ENCODE results near the gene KLHL14.
"Not testable (repeated sequence)": the region's sequence is repeated elsewhere in the genome, so short reads cannot be mapped to it uniquely, and the experiment has no call there.

The KLHL14 gene

DNA sequence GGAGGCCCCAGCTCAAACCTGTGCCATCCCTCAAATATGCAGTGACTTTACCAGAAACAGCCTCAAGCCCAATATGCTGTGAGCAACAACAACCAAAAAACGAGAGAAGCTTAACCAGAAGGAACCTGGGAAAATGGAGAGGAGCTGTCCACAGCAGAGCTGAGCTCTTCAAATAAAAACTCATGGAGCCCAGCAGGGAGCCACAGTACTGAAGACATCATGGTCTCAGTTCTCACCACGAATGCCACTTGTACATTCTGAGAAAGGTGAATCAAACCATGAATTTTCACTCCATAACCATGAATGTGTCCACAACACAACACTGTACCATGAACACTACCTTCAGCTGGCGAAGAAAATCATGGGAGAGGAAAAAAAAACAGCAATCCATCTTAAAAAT, 50.5 kb downstream of the KLHL14 start:
- no peak for DNase-seq (ENCODE audit: low read depth, low spot score)

DNA sequence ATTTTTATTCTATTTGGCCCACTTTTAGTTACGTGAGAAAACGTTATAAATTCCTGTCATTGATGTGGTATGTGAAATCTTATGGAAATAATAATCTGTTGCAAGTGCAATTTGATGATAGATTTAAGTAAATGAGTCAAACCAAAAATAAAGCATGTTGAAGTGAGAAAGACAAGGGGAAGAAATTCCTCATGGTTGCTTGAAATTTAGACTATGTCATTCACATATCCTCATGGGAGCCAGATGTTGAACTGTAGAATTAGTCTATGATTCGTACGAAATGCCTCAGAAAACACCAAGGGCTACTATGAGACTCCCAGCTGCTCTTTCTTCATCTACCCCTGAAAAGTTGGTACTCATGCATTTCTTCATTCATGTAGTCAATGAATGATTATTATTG, 55.7 kb downstream of the KLHL14 start:
- DNase-seq (ENCODE audit: low read depth, low spot score), result no peak

DNA sequence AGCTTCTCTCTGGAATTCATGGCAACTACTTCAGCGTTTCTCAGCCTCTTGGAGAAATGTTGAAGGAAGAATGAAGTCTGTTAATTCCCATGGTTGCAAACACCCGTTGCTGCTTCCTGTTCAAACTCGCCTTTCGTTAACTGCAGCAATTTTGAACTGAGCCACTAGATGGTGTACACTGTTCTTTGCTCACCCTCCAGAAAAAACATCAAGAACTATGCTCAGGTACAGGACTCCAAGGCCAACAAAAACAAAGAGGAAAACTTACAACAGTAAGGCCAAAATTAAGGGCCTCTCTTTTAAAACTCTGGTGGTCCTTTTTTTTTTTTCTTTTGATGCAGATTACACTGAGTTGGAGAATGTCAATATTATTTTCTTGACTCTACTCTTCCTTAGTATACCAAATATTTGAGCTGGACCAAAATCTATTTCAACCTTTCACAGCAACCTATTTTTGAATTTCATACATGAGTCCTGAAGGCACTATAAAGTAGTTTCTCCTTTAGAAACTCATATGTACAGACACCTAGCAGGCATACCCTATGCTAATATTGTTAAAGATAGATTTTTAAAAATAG, 58.2 kb downstream of the KLHL14 start:
- peak; percentile 60 for DNase-seq (ENCODE audit: low read depth, low spot score)

DNA sequence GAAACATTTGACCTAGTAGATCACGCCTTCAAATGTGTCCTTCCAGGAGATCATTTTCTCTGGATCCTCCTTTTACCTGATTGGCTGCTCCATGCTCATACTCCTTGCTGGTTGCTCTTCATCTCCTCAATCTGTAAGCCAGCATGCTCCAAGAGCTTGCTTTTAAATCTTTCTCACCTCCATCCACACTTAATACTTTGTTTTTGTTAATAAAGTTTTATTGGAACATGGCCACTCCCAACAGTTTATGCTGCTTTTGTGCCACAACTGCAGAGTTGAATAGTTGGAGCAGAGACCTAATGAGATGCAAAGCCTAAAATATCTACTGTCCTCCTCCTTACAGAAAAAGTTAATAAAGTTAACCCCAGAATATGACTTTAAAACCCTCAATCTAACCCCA, 60.0 kb downstream of the KLHL14 start:
- no peak for DNase-seq (ENCODE audit: low read depth, low spot score)

DNA sequence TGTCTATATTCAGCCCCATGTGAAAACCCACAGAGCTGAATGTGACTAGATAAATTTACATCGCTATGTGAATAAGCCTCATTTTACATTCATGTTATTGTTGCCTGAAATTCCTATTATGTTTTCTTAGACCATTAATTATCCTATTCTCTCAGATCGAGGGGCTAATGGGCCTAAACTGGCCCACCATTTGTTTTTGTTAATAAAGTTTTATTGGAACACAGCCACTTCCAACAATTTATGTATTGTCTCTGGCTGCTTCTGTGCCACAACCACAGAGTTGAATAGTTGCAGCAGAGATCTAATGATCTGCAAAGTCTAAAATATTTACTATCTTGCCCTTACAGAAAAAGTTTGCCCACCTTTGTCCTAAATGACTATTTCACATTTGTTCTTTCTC, 61.0 kb downstream of the KLHL14 start:
- no peak for DNase-seq (ENCODE audit: low read depth, low spot score)

DNA sequence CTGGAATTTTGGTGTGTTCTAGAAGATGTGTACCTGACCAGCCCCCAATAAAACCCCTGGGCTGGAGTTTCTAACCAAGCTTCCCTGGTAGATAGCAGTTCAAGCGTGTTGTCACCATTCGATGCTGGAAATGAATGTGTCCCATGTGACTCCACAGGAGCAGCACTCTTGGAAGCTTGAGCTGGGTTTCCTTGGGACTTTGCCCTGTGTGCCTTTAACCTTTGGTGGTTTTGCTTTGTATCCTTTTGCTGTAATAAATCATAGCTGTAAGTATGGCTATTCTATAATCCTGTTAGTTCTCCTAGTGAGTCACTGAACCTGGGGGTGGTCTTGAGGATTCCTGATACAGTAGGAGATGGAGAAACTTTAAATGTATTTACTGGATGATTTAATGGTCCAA, 65.2 kb downstream of the KLHL14 start:
- DNase-seq (ENCODE audit: low read depth, low spot score), result no peak

DNA sequence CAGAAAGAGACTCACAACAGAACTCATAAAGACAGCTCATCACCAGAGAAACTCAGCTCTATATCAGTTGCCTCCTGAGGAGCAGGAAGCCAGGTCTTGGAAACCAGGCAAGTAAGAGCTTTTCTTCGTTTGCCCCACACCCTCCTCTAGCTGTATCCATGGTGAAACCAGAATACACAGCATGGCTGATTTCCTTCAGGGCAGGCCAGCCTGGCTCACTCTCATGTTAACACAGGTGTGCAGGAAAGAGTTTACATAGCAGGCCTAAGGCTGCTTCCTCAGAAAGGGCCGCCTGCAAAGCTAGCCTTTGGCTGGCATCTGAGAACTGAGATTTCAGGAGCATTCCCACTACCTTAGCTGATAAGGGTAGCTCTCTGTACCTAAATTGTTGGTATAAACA, 65.7 kb downstream of the KLHL14 start:
- no peak for DNase-seq (ENCODE audit: low read depth, low spot score)

DNA sequence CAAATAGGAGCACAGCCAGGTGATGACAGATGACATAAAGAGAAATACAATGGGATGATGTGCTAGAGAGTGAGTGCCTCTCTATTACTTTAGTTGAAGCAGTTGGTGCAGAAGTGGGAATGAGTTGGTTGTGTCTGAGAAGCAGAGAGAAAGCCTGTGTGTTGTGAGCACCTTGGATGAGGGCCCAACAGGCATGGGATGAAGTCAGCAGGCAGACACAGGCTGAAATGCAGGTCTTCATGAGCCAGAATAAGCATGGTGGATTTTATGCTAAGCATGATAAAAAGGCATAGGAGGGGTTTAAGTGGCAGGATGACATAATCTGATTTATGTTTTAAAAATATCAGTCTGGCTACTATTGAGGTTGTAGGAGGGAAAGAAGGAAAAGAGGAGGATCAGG, 71.5 kb downstream of the KLHL14 start:
- no peak for DNase-seq (ENCODE audit: low read depth, low spot score)

DNA sequence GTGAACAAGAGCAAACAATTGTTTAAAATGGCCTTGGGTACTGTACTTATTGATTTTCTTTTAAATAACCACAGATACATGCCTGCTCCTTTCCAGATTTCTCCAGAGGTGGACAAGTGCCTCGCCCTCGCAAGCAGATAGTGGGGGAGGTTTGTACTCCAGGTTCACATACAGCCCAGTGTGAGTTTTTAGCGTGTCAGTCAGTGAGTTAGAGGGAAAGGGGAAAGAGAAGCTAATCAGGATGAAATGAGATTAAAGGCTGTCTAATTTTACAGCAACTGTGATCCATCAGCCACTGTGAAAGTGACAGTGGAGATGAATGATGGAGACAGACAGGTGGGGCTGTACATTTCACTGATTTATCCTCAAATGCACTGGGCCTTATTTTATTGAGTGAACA, 74.7 kb downstream of the KLHL14 start:
- no peak for DNase-seq (ENCODE audit: low read depth, low spot score)

DNA sequence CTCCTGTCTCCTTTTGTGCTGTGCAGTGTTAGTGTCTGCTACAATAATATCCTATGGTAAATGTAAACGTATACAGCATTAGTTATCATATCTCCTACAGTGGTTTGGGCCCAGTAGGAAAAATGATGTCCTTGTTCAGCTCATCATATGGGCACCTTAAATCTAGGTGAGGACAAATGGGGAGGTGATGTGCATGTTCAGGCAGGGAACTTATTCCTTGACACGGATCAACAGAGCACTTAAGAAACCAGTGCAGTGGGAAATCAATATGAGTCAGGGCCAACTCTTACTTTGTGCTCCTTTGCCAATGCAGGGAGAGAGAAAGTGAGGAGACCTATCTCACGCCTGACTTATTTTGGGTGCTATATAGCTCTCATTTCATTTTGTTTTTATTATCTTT, 76.4 kb downstream of the KLHL14 start:
- no peak for DNase-seq (ENCODE audit: low read depth, low spot score)

DNA sequence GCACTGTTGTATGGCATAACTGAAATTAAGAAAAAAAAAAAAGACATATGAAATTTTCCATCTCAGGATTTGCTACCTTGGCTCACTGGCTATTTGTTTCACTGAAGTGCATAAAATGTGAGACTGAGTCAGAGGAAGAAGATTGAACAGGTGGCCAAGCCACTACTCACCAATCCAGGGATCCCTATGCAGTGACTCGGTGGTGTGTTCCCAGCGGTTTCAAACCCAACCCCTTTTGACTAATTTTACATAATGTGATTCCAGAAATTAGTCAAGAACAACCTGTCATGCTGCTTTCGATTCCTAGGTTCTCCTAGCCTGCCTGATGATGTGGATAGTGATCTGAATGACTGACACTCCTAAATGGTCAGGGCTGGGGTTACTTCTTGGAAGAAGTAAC, 77.3 kb downstream of the KLHL14 start:
- DNase-seq (ENCODE audit: low read depth, low spot score), result no peak

DNA sequence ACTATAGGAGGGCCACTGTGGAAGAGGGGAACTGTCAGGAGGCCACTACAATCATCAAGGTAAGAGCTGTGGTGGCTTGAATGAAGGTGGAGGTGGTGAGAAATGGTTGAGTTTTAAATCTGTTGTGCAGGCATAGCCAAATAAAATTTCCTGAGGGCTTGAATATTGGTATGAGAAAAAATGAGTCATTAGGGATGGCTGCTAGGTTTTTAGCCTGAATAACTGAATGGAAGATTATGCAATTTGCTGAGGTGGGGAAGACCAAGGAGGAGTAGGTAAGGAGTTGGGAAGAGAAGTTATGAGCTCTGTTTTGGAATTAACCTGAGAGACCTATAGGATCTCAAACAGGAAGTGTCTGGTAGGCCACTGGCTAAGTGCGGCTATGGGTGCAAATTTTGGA, 84.0 kb downstream of the KLHL14 start:
- DNase-seq (ENCODE audit: low read depth, low spot score), result no peak

DNA sequence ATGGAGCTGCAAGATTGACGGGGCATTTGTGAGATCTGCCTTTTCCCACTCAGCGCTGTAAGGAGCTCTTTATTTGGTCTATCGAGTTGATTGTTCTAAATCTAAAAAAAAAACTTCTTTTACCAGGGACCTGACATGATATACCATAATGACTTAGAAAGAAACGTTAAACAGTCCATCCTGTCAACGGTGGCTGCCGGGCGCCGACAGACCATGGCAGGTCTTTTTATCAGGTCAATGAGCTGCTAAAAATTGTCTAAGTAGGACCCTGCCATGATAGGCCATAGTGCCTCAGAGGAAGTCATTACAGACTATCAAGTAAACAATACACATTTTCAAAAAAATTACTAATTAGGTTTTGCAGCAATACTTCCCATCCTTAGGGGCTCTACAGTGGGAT, 87.9 kb downstream of the KLHL14 start:
- DNase-seq (ENCODE audit: low read depth, low spot score), result no peak

DNA sequence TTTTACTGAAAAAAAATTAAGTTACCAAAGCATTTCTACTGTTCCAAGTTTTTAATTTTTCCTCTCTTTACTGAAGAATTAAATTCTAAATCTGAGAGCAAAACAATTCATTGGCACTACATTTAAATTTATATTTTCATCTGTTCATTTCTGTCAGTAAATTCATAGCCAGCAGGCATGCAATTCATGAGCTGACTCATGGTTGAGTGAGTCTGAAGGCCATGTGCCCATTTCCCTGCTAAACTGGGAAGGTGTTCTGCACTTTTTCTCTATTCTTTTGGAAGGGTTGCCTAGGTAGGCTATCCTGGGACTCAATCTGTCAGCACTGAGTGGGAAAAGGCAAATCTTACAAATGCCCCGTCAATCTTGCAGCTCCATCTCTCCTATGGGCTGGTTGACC, 88.7 kb downstream of the KLHL14 start:
- DNase-seq (ENCODE audit: low read depth, low spot score), result no peak

DNA sequence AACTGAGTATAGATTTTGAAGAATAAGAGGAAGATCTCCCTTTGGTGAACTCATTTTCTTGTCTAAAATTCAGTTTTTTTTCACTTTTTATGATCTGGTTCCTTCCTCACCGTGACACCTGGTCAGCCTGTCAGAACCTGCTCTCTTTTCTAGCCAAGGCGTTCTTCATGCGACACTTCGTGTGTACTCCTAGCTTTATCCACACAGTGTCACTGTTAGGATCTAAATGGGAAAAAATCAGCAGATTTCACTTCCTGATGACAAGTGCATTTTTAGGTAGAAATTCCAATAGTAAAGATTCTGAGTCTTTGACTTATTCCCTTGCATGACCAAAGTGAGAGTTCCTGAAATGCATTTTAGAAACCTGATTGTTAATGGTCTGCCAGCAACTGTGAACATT, 89.8 kb downstream of the KLHL14 start:
- DNase-seq (ENCODE audit: low read depth, low spot score), result no peak

DNA sequence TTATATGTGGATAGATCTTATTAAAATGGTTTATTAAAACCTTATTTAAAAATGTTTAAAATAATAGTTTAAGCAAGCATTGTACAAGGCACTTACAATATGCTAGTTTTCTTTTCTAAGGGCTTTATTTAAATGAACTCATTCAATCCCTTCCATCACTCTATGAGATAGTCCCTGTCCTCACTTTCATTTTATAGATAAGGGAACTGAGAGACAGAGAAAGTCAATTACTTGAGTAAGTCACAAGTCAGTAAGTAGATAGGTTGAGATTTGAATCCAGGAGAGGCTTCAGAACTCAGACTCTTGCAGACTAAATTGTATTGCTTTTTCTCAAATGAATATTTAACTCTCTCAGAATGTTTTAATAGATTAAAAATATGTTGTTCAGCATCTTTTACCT, 95.2 kb downstream of the KLHL14 start:
- DNase-seq (ENCODE audit: low read depth, low spot score), result no peak

DNA sequence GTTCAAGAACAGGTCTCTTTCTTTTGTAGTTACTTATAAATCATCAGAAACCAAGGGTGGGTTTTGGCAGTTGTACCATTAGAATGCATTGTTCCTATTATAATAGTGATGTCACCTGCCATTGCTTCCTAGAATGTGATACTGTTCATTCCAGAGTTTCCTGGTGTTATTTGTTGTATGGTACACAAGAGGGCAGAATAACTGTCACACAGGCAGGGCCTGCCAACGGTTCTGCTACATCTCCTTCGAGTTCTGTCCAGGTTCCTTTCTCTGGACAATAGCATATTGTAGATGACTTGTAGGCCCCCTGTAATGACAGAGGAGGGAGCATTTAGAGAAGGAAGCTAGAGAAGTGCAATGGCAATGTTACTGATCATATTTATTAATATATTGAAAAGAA, 98.3 kb downstream of the KLHL14 start:
- no peak for DNase-seq (ENCODE audit: low read depth, low spot score)

DNA sequence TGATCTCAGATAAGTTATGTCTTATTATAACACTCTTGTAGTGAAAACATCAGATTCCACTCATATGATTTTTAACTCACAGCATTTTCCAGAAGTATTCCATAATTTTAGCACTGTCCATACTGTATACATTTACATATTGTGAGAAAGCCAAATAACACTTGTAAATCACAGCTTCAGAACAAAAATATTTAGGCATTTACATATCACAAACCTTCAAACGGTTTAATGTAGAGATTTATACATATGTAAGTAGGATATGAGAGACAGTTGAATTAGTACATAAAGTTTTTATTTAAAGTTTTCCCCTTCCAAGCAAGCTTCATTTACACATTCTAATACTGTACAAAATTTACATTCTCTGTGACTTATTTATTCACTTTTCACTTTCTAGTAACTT, 100.4 kb downstream of the KLHL14 start:
- no peak for DNase-seq (ENCODE audit: low read depth, low spot score)

DNA sequence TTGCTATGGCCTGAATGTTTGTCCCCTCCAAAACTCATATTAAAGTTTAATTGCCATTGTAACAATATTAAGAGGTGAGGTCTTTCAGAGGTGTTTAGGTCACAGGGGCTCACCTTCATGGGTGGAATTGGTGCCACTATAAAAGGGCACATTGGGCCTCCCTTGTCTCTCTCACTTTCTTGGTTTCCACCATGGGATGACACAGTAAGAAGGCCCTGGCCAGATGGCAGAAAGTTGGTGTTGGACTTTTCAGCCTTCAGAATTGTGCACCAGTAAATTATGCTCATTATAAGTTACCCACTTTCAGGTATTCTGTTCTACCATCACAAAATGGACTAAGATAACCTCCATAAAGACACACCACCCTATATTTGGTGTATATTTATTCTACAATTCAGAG, 102.1 kb downstream of the KLHL14 start:
- DNase-seq (ENCODE audit: low read depth, low spot score), result no peak

DNA sequence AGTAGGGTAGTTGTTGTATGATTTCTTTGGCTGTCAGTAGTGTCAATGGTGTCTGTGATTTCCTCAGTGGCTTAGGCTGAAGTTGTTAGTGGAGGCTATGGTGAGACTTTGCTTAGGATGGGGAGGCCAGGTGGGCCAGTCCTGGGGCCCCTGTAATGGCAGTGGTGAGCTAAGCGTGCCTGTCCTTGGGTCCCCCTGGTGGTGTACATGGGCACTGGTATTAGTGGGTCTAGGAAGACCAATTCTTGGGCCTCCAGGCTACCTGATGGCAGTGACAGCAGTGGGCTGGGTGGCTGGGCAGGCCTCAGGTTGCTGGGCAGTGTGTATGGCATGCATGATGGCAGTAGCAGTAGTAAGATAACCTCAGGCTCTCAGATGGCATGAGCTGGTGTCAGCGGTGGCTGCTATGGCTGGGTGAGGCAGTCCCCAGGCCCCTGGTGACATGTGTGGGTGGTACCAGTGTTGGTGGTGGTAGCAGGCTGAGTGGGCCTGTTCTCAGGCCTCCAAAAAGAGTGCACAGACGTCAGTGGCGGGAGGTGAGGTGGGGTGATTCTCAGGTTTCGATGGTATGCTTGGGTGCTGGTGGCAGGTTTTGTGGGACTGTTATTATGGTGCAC, 103.2 kb downstream of the KLHL14 start:
- DNase-seq (ENCODE audit: low read depth, low spot score), result peak; percentile 12

DNA sequence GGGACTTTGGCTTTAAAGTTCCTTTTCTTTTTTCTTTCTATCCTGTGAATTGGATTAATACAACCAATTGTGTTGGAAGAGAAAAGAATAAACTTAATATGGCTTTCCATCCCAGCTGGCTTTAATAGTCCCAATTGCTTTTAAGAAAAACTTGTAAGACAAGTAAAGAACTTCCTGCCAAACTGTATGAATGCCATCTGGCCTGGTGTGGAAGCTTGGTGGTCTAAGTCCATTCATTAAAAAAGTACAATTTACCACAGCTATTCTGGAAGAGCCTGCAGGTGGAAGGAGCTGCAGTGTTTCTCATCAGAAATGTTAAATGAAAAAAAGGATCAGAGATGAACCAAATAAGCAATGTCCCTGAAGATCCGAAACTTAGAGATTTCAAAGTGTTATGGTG, 103.9 kb downstream of the KLHL14 start:
- no peak for DNase-seq (ENCODE audit: low read depth, low spot score)

DNA sequence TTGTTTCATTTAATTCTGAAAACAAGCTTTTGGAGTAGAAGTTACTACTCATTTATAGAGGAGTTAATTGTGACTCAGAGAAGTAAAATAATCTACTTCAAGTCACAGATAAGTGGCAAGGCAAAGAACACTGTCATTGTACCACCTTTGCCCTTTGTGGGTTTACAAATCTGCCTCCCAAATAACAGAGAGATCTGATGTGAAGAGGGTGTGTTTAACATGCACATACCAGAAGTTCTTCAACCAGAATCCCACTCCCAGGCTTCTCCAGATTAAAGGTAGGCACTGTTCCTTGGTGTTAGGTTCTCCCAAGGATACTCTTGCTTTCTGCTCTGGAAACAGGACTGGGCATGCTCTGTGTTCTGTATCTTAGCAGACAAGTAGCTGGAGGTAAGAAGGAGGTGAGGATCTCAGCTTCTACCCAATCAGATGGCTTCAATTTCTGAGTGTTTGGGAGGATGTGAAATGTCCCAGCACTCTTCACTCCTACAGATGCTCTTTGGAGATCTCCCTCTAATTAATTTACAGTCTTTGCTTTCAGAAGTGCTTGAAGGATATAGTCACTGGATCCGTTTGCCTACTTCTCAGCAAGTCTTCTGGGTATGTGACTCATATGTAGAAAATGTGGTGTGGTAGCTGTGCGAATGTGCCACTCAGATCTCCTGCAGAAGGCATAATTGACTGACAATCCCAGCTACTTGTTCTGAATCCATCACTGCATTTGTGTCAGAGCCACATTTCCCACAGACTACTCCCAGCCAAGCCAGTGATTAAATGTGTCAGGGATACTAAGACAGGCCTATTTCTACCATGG, 111.1 kb downstream of the KLHL14 start:
- no peak for DNase-seq (ENCODE audit: low read depth, low spot score)

DNA sequence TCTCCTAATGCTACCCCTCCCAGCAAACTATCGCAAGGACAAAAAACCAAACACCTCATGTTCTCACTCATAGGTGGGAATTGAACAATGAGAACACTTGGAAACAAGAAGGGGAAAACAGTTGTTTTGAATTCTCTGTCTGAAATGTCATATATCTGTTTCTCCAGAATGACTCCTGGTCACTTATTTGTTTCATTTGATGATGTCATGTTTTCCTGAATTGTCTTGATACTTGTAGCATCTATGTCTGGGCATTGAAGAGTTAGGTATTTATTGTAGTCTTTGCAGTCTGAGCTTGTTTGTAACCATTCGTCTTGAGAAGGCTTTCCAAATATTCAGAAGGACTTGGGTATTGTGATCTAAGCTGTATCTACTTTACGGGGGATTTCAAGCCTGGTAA, 118.3 kb downstream of the KLHL14 start:
- not testable (repeated sequence) for DNase-seq (ENCODE audit: low read depth, low spot score)
